Pancreas (tissue), 10 donors: ENCODE measurements around the gene KIF11. TPM values are rescaled to one million over a fixed set of nuclear protein-coding genes. Genes with fewer than 3 reads are reported as not detected.
"Not testable (repeated sequence)": the region's sequence is repeated elsewhere in the genome, so short reads cannot be mapped to it uniquely, and the experiment has no call there.

Experiments used
- ATAC-seq, 4 donors: fragments of 200-7000 bp; cut with Tn5 transposase; one replicate each; pipeline versions ENCODE4 v1.8.0 to v1.9.1; 2020; ENCODE audit warnings: mild to moderate bottlenecking in 4 of 4, moderate library complexity in 4 of 4
- DNase-seq, 6 donors: peaks; one replicate each; pipeline ENCODE4 v3.0.0-alpha.2; 2020
- FAIRE-seq: peaks from 2 replicates; lab custom pipeline; 2012; peaks lifted over from hg19 to GRCh38; lab: Jason Lieb, UNC
- H3K27ac ChIP-seq, 4 donors: fragments of 200-600 bp; sonication (generic); 1 replicate in 3 of 4; 2 replicates in 1 of 4; pipeline versions ENCODE4 v1.5.0 to v1.8.0; 2020
- H3K27me3 ChIP-seq, 4 donors: fragments of 200-600 bp; one replicate each; pipeline ENCODE4 v1.8.0; 2021
- H3K36me3 ChIP-seq, 3 donors: fragments of 200-600 bp; sonication (generic) in 1 of 3; one replicate each; pipeline versions ENCODE4 v1.5.0 to v1.8.0; 2020 to 2021
- H3K4me1 ChIP-seq, 3 donors: fragments of 200-600 bp; one replicate each; pipeline ENCODE4 v1.8.0; 2021
- H3K4me3 ChIP-seq, 4 donors: fragments of 200-600 bp; sonication (generic) in 2 of 4; one replicate each; pipeline versions ENCODE4 v1.5.0 to v1.8.0; 2020 to 2021
- H3K9me3 ChIP-seq, 4 donors: fragments of 200-600 bp; one replicate each; pipeline ENCODE4 v1.8.0; 2021
- WGBS, 2 donors: extraction: QIAGEN DNeasy Blood & Tissue Kit; methylation state at CpG; one replicate each; pipeline ENCODE4 v1.1.7; 2013; 5-methylcytosine and 5-hydroxymethylcytosine counted together
- intact Hi-C, 3 donors: fragments of 100-400 bp; cut with DNase I; formaldehyde crosslinking; loops; one replicate each; pipeline versions ENCODE4 v1.11.1 to v1.14.2; 2022
- polyA plus RNA-seq, 2 donors: library from polyadenylated mRNA; stranded (reverse); fragments of 200-250 nt; gene quantifications; one replicate each; pipeline ENCODE4 v1.2.3, GENCODE V29; 2013
- total RNA-seq, 6 donors: library from RNA; stranded (reverse); fragmentation: NEBNext Ultra II Directional in 4 of 6; extraction: Animal tissue kit (Norgen Biotek cat#: 25700) in 4 of 6; gene quantifications; one replicate each; pipeline versions ENCODE4 v1.2.1 to v1.2.4, GENCODE V29; 2021 to 2023
- TF ChIP-seq, protein P1 (sequence below), 4 donors: fragments of 200-600 bp; sonication (generic) in 3 of 4; IDR thresholded peaks; one replicate each; pipeline versions ENCODE4 v1.5.0 to v1.8.0; 2021; ENCODE audit warnings: antibody characterized with exemption in 4 of 4
- donor health status: healthy with polysubstance abuse.
- donor health status: DM: no; HTN: no; CAD: no; lungs with moderate emphysema.
- donor health status: DM: no; HTN: no; CAD: no.
- donor health status: control.
- donor health status: control.
- donor health status: Bipolar disorder and iron deficiency.
- donor health status: DM: yes; HTN: yes; CAD: no.
- donor health status: DM: no; HTN: no; CAD: no.
- donor health status: DM: no; HTN: no; CAD: no.
- donor health status: DM: yes; HTN: yes; CAD: no.

The KIF11 gene
- total and polyA plus RNA-seq, 8 donors, result 0.19 to 1.1 (median 0.41) TPM

DNA sequence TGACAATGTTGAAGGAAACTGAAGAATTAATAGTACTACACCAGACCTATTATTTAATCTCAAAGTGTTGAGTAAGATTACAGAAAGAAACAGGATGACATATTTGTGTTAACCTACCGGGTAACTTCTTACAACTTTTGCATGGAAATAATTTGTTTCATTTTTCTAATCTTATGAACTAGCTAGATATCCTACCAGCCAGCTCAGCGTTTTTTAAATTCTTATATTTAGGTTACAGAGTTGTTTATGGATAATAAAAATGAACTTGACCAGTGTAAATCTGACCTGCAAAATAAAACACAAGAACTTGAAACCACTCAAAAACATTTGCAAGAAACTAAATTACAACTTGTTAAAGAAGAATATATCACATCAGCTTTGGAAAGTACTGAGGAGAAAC, 37.0 kb downstream of the KIF11 start:
- TF ChIP-seq, protein P1, sequence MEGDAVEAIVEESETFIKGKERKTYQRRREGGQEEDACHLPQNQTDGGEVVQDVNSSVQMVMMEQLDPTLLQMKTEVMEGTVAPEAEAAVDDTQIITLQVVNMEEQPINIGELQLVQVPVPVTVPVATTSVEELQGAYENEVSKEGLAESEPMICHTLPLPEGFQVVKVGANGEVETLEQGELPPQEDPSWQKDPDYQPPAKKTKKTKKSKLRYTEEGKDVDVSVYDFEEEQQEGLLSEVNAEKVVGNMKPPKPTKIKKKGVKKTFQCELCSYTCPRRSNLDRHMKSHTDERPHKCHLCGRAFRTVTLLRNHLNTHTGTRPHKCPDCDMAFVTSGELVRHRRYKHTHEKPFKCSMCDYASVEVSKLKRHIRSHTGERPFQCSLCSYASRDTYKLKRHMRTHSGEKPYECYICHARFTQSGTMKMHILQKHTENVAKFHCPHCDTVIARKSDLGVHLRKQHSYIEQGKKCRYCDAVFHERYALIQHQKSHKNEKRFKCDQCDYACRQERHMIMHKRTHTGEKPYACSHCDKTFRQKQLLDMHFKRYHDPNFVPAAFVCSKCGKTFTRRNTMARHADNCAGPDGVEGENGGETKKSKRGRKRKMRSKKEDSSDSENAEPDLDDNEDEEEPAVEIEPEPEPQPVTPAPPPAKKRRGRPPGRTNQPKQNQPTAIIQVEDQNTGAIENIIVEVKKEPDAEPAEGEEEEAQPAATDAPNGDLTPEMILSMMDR (IDR thresholded peaks at IDR 0.05), result no peak
- WGBS, 2 donors, result 92 to 98% methylated on average over 2 of the region's 2 CpGs
- FAIRE-seq (no peak), DNase-seq (no peak), ATAC-seq (no peak)
- no peaks in the 10 kb centered on the region for H3K4me1 ChIP-seq
- H3K4me3 ChIP-seq, result no peak overlapping the region
- no peaks in the 10 kb centered on the region for H3K27me3 ChIP-seq
- intact Hi-C loops, result no loop called here
- H3K36me3 ChIP-seq, result no peaks in the 10 kb centered on the region
- no peaks in the 10 kb centered on the region for H3K9me3 ChIP-seq
- no peak overlapping the region for H3K27ac ChIP-seq

- no peak for ATAC-seq
- TF ChIP-seq, protein P1 (IDR thresholded peaks at IDR 0.05), result no peak
- no peaks in the 10 kb centered on the region for H3K36me3 ChIP-seq
- no peaks in the 10 kb centered on the region for H3K9me3 ChIP-seq
- H3K27me3 ChIP-seq, result no peaks in the 10 kb centered on the region
- H3K4me3 ChIP-seq, result no peak overlapping the region
- no peak for FAIRE-seq
- no peaks in the 10 kb centered on the region for H3K4me1 ChIP-seq
- no peak for DNase-seq
- no peak overlapping the region for H3K27ac ChIP-seq
- intact Hi-C loops, result no loop called here
These were observed 45.1 kb downstream of the KIF11 start for GRCh38 chr10:92638037-92638436.

GRCh38 chr10:92640107-92640506, 47.2 kb downstream of the KIF11 start:
- WGBS, 2 donors, result 92 to 96% methylated on average over 3 of the region's 3 CpGs
- DNase-seq (no peak), FAIRE-seq (no peak), ATAC-seq (no peak)
- Histone ChIP-seq H3K4me1 (no peaks in the 10 kb centered on the region), H3K36me3 (no peaks in the 10 kb centered on the region), H3K9me3 (no peaks in the 10 kb centered on the region), H3K4me3 (no peak overlapping the region), H3K27me3 (no peaks in the 10 kb centered on the region), H3K27ac (no peak overlapping the region)
- TF ChIP-seq, protein P1 (IDR thresholded peaks at IDR 0.05), result no peak
- intact Hi-C loops, result no loop called here

DNA sequence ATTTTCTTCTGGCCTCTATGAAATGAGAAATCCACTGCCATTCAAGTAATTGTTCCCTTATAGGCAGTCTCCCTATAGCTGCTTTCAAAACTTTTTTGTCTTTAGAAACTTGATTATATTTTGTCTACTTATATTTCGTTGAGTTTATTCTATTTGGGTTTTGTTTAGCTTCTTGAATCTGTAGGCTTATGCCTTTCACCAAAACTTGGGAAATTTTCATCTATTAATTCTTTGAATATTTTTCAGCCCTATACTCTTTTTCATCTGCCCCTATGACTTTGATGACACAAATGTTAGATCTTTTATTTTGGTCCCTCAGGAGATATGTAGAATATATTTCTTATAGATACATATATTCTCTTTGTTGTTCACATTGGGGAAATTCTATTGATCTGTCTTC, 48.6 kb downstream of the KIF11 start:
- no peak for DNase-seq
- no peak for FAIRE-seq
- H3K9me3 ChIP-seq, result no peaks in the 10 kb centered on the region
- ATAC-seq, result no peak
- H3K27me3 ChIP-seq, result no peaks in the 10 kb centered on the region
- TF ChIP-seq, protein P1 (IDR thresholded peaks at IDR 0.05), result no peak
- 61 to 86% methylated on average over 1 of the region's 1 CpG for WGBS, 2 donors
- H3K36me3 ChIP-seq, result no peaks in the 10 kb centered on the region
- no peak overlapping the region for H3K4me3 ChIP-seq
- no peaks in the 10 kb centered on the region for H3K4me1 ChIP-seq
- no peak overlapping the region for H3K27ac ChIP-seq
- intact Hi-C loops, result no loop called here

DNA sequence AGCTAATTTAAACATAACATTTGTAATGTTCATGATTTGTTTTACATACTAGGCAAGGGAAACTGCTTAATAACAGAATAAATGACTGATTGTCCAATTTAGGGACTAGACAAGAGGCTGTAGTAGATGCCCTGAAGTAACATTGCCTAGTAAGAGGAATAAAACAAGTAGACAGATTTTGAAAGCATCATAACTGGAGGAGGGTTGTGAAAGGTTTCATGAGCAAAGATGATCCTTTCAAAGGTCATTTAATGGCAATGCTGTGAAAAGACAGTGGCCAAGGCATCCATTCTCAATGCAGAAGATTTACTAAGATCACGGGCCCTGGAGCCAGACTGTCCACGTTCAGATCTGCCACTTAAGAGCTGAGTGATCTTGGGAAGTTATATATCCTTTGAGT, 52.0 kb downstream of the KIF11 start:
- H3K27ac ChIP-seq, result no peak overlapping the region
- no peak for DNase-seq
- no peaks in the 10 kb centered on the region for H3K36me3 ChIP-seq
- no peaks in the 10 kb centered on the region for H3K27me3 ChIP-seq
- intact Hi-C loops, result no loop called here
- FAIRE-seq, result no peak
- WGBS, 2 donors, result 97 to 99% methylated on average over 2 of the region's 2 CpGs
- no peaks in the 10 kb centered on the region for H3K4me1 ChIP-seq
- no peak overlapping the region for H3K4me3 ChIP-seq
- TF ChIP-seq, protein P1 (IDR thresholded peaks at IDR 0.05), result no peak
- no peak for ATAC-seq
- H3K9me3 ChIP-seq, result no peaks in the 10 kb centered on the region

DNA sequence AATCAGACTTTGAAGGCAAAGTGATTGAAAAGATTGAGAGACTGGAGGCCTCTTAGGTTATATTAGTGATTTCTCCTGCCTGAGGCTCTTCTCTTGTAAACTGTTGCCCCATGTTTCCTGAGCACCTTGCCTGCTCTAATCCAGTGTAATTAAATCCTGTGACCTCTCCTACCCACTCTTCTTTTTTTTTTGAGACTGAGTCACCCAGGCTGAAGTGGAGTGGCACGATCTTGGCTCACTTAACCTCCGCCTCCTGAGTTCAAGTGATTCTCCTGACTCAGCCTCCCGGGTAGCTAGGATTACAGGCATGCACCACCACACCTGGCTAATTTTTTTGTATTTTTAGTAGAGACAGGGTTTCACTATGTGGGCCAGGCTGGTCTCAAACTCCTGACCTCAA, 57.9 kb downstream of the KIF11 start:
- intact Hi-C loops, H3K4me3 ChIP-seq, DNase-seq, H3K27ac ChIP-seq, H3K27me3 ChIP-seq, ATAC-seq, H3K9me3 ChIP-seq, H3K36me3 ChIP-seq, H3K4me1 ChIP-seq, FAIRE-seq: not testable (repeated sequence)
- WGBS, 2 donors, result 97% methylated on average over 3 of the region's 3 CpGs
